HEK293 (cell line): ENCODE data around the gene PP2D1.
A peak's percentile ranks its signal among the peaks of the same experiment; 100 is the strongest.

Experiments used
- CTCF ChIA-PET: fragments of 350-600 bp; formaldehyde crosslinking; extraction: SDS; loops from one replicate; lab custom pipeline; 2021; ENCODE audit warnings: antibody characterized with exemption; lab: Yijun Ruan, JAX
- POLR2A ChIA-PET: fragments of 300-600 bp; formaldehyde crosslinking; extraction: SDS; loops from one replicate; lab custom pipeline; 2020; ENCODE audit warnings: antibody characterized with exemption, inconsistent platforms; lab: Yijun Ruan, JAX
- H3K27ac ChIP-seq: fragments of 200-500 bp; sonication (Bioruptor generic); 2 replicates; pipeline ENCODE4 v1.5.1; 2014; ENCODE audit warnings: low read depth, low read length, control low read depth, inconsistent platforms; ENCODE audit errors: extremely low read depth
- H3K36me3 ChIP-seq, 2 experiments: fragments of 200-500 bp in 1 of 2; sonication (Bioruptor generic) in 1 of 2; 1 replicate in 1 of 2; 2 replicates in 1 of 2; pipeline ENCODE4 v1.5.1; 2014 to 2017; ENCODE audit warnings: inconsistent platforms in 2 of 2, low read length in 2 of 2; ENCODE audit not compliant: control insufficient read depth in 2 of 2, insufficient read depth in 1 of 2
- H3K4me1 ChIP-seq: fragments of 200-500 bp; sonication (Bioruptor generic); 2 replicates; pipeline ENCODE4 v1.5.1; 2014; ENCODE audit warnings: mild to moderate bottlenecking, low read length, inconsistent platforms; ENCODE audit not compliant: control insufficient read depth, insufficient read depth
- H3K4me3 ChIP-seq: 2 replicates; pipeline ENCODE4 v1.5.1; 2011; ENCODE audit warnings: low read depth, mild to moderate bottlenecking, control low read depth, low read length, moderate library complexity
- H3K9me3 ChIP-seq: fragments of 200-500 bp; sonication (Bioruptor generic); 2 replicates; pipeline ENCODE4 v1.5.1; 2014; ENCODE audit warnings: low read depth, low read length, inconsistent platforms; ENCODE audit not compliant: control insufficient read depth, insufficient read depth
- BCL11A ChIP-seq: fragments of 450-650 bp; formaldehyde crosslinking; IDR thresholded peaks from 2 replicates; pipeline ENCODE4 v1.5.1; 2016; ENCODE audit warnings: low read depth, missing biosample characterization, missing genetic modification characterization
- FEZF1 ChIP-seq: fragments of 450-650 bp; formaldehyde crosslinking; IDR thresholded peaks from 2 replicates; pipeline ENCODE4 v1.5.1; 2016; ENCODE audit warnings: missing biosample characterization, missing genetic modification characterization
- INSM2 ChIP-seq: fragments of 450-650 bp; formaldehyde crosslinking; IDR thresholded peaks from 2 replicates; pipeline ENCODE4 v1.5.1; 2016; ENCODE audit warnings: missing biosample characterization, missing genetic modification characterization
- KLF9 ChIP-seq: fragments of 450-650 bp; formaldehyde crosslinking; IDR thresholded peaks from 2 replicates; pipeline ENCODE4 v1.5.1; 2016; ENCODE audit warnings: missing biosample characterization, missing genetic modification characterization, low read depth
- SP2 ChIP-seq: fragments of 450-650 bp; formaldehyde crosslinking; IDR thresholded peaks from 2 replicates; pipeline ENCODE4 v1.5.1; 2016; ENCODE audit warnings: missing biosample characterization, missing genetic modification characterization
- SP3 ChIP-seq: fragments of 450-650 bp; formaldehyde crosslinking; IDR thresholded peaks from 2 replicates; pipeline ENCODE4 v1.5.1; 2016; ENCODE audit warnings: missing biosample characterization, missing genetic modification characterization
- WT1 ChIP-seq: fragments of 450-650 bp; formaldehyde crosslinking; IDR thresholded peaks from 2 replicates; pipeline ENCODE4 v1.5.1; 2016; ENCODE audit warnings: missing biosample characterization, missing genetic modification characterization
- ZFHX2 ChIP-seq: fragments of 450-650 bp; formaldehyde crosslinking; conservative IDR thresholded peaks from 2 replicates; pipeline ENCODE4 v1.5.1; 2016; ENCODE audit warnings: missing biosample characterization, missing genetic modification characterization
- ZFP37 ChIP-seq: fragments of 450-650 bp; formaldehyde crosslinking; IDR thresholded peaks from 2 replicates; pipeline ENCODE4 v1.5.1; 2016; ENCODE audit warnings: missing biosample characterization, missing genetic modification characterization
- ZIC2 ChIP-seq: fragments of 450-650 bp; formaldehyde crosslinking; IDR thresholded peaks from 2 replicates; pipeline ENCODE4 v1.5.1; 2016; ENCODE audit warnings: missing biosample characterization, missing genetic modification characterization
- ZNF175 ChIP-seq: fragments of 450-650 bp; formaldehyde crosslinking; IDR thresholded peaks from 2 replicates; pipeline ENCODE4 v1.5.1; 2016; ENCODE audit warnings: missing biosample characterization, missing genetic modification characterization
- ZNF341 ChIP-seq: fragments of 450-650 bp; formaldehyde crosslinking; IDR thresholded peaks from 2 replicates; pipeline ENCODE4; 2016; ENCODE audit warnings: low read depth, missing biosample characterization, missing genetic modification characterization
- ZNF423 ChIP-seq: fragments of 450-650 bp; formaldehyde crosslinking; IDR thresholded peaks from 2 replicates; pipeline ENCODE4 v1.5.1; 2016; ENCODE audit warnings: missing biosample characterization, missing genetic modification characterization
- ZNF548 ChIP-seq: fragments of 450-650 bp; formaldehyde crosslinking; IDR thresholded peaks from 2 replicates; pipeline ENCODE4 v1.5.1; 2016; ENCODE audit warnings: missing biosample characterization, missing genetic modification characterization
- ZNF560 ChIP-seq: fragments of 450-650 bp; formaldehyde crosslinking; IDR thresholded peaks from 2 replicates; pipeline ENCODE4 v1.5.1; 2017; ENCODE audit warnings: missing biosample characterization, missing genetic modification characterization, borderline replicate concordance
- ZNF610 ChIP-seq: fragments of 450-650 bp; formaldehyde crosslinking; IDR thresholded peaks from 2 replicates; pipeline ENCODE4 v1.5.1; 2016; ENCODE audit warnings: missing biosample characterization, missing genetic modification characterization, borderline replicate concordance
- ZNF843 ChIP-seq: fragments of 450-650 bp; formaldehyde crosslinking; IDR thresholded peaks from 2 replicates; pipeline ENCODE4 v1.5.1; 2016; ENCODE audit warnings: missing biosample characterization, missing genetic modification characterization
- TF ChIP-seq, protein P1 (sequence below): fragments of 450-650 bp; formaldehyde crosslinking; optimal IDR thresholded peaks from 2 replicates; pipeline ENCODE3; 2016; ENCODE audit warnings: missing biosample characterization, mild to moderate bottlenecking, missing genetic modification characterization
- TF ChIP-seq, protein P2 (sequence below): fragments of 450-650 bp; formaldehyde crosslinking; IDR thresholded peaks from 2 replicates; pipeline ENCODE4 v1.5.1; 2016; ENCODE audit warnings: missing biosample characterization, missing genetic modification characterization
- TF ChIP-seq, protein P3 (sequence below): sonication (generic); formaldehyde crosslinking; IDR thresholded peaks from 2 replicates; pipeline ENCODE4 v1.8.1; 2022; ENCODE audit warnings: mild to moderate bottlenecking, moderate library complexity, missing genetic modification reagents
- TF ChIP-seq, protein P4 (sequence below): fragments of 450-650 bp; formaldehyde crosslinking; IDR thresholded peaks from 2 replicates; pipeline ENCODE4 v1.5.1; 2016; ENCODE audit warnings: missing biosample characterization, missing genetic modification characterization
- TF ChIP-seq, protein P5 (sequence below): fragments of 450-650 bp; IDR thresholded peaks from 2 replicates; pipeline ENCODE4 v1.5.1; 2018; ENCODE audit warnings: missing biosample characterization, mild to moderate bottlenecking, missing genetic modification characterization

PP2D1 gene

GRCh38 chr3:20041197-20041780, 29.2 kb upstream of the PP2D1 start (continued):
- TF ChIP-seq, protein P1, sequence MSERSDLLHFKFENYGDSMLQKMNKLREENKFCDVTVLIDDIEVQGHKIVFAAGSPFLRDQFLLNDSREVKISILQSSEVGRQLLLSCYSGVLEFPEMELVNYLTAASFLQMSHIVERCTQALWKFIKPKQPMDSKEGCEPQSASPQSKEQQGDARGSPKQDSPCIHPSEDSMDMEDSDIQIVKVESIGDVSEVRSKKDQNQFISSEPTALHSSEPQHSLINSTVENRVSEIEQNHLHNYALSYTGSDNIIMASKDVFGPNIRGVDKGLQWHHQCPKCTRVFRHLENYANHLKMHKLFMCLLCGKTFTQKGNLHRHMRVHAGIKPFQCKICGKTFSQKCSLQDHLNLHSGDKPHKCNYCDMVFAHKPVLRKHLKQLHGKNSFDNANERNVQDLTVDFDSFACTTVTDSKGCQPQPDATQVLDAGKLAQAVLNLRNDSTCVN = no peak
- TF ChIP-seq ZNF548 = no peak

- H3K27ac ChIP-seq = peak overlapping the region; percentile 99
- POLR2A ChIA-PET = interaction anchor here (0.7 to 1.3 kb wide), 4 partner anchors 11 to 145 kb away, joined by 3 to 8 read pairs (median 4); no protein-coding TSS in a partner anchor
- TF ChIP-seq ZNF610 (tag by site-specific recombination) (0 out of 2 replicates have a peak, but pooled peaks have one; percentile 58), ZNF423 (tag by site-specific recombination) (peak; percentile 92), ZNF341 (tag by site-specific recombination) (peak; percentile 48), ZNF175 (tag by site-specific recombination) (no peak), INSM2 (tag by site-specific recombination) (peak; percentile 38; the same call in 1 of the 2 replicates), SP2 (tag by site-specific recombination) (peak; percentile 71), BCL11A (tag by site-specific recombination) (peak; percentile 48; the same call in 1 of the 2 replicates), FEZF1 (tag by site-specific recombination) (peak; percentile 24; the same call in 1 of the 2 replicates), ZFHX2 (peak; percentile 72), KLF9 (tag by site-specific recombination) (no peak; the same call in 1 of the 2 replicates), ZNF560 (tag by site-specific recombination) (no peak), ZIC2 (tag by site-specific recombination) (peak; percentile 70), SP3 (tag by site-specific recombination) (peak; percentile 17), ZNF843 (tag by site-specific recombination) (0 out of 2 replicates have a peak, but pooled peaks have one; percentile 42), ZFP37 (tag by site-specific recombination) (0 out of 2 replicates have a peak, but pooled peaks have one; percentile 37), WT1 (tag by site-specific recombination) (peak; percentile 39; the same call in 1 of the 2 replicates)
- TF ChIP-seq, protein P1 = peak; percentile 77
- TF ChIP-seq, protein P2, sequence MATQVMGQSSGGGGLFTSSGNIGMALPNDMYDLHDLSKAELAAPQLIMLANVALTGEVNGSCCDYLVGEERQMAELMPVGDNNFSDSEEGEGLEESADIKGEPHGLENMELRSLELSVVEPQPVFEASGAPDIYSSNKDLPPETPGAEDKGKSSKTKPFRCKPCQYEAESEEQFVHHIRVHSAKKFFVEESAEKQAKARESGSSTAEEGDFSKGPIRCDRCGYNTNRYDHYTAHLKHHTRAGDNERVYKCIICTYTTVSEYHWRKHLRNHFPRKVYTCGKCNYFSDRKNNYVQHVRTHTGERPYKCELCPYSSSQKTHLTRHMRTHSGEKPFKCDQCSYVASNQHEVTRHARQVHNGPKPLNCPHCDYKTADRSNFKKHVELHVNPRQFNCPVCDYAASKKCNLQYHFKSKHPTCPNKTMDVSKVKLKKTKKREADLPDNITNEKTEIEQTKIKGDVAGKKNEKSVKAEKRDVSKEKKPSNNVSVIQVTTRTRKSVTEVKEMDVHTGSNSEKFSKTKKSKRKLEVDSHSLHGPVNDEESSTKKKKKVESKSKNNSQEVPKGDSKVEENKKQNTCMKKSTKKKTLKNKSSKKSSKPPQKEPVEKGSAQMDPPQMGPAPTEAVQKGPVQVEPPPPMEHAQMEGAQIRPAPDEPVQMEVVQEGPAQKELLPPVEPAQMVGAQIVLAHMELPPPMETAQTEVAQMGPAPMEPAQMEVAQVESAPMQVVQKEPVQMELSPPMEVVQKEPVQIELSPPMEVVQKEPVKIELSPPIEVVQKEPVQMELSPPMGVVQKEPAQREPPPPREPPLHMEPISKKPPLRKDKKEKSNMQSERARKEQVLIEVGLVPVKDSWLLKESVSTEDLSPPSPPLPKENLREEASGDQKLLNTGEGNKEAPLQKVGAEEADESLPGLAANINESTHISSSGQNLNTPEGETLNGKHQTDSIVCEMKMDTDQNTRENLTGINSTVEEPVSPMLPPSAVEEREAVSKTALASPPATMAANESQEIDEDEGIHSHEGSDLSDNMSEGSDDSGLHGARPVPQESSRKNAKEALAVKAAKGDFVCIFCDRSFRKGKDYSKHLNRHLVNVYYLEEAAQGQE (tag by site-specific recombination) = no peak
- TF ChIP-seq, protein P3, sequence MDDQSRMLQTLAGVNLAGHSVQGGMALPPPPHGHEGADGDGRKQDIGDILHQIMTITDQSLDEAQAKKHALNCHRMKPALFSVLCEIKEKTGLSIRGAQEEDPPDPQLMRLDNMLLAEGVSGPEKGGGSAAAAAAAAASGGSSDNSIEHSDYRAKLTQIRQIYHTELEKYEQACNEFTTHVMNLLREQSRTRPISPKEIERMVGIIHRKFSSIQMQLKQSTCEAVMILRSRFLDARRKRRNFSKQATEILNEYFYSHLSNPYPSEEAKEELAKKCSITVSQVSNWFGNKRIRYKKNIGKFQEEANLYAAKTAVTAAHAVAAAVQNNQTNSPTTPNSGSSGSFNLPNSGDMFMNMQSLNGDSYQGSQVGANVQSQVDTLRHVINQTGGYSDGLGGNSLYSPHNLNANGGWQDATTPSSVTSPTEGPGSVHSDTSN (CRISPR knock-in tag) = no peak
- TF ChIP-seq, protein P4, sequence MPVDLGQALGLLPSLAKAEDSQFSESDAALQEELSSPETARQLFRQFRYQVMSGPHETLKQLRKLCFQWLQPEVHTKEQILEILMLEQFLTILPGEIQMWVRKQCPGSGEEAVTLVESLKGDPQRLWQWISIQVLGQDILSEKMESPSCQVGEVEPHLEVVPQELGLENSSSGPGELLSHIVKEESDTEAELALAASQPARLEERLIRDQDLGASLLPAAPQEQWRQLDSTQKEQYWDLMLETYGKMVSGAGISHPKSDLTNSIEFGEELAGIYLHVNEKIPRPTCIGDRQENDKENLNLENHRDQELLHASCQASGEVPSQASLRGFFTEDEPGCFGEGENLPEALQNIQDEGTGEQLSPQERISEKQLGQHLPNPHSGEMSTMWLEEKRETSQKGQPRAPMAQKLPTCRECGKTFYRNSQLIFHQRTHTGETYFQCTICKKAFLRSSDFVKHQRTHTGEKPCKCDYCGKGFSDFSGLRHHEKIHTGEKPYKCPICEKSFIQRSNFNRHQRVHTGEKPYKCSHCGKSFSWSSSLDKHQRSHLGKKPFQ (tag by site-specific recombination) = no peak
- TF ChIP-seq, protein P5, sequence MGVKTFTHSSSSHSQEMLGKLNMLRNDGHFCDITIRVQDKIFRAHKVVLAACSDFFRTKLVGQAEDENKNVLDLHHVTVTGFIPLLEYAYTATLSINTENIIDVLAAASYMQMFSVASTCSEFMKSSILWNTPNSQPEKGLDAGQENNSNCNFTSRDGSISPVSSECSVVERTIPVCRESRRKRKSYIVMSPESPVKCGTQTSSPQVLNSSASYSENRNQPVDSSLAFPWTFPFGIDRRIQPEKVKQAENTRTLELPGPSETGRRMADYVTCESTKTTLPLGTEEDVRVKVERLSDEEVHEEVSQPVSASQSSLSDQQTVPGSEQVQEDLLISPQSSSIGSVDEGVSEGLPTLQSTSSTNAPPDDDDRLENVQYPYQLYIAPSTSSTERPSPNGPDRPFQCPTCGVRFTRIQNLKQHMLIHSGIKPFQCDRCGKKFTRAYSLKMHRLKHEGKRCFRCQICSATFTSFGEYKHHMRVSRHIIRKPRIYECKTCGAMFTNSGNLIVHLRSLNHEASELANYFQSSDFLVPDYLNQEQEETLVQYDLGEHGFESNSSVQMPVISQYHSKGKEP (tag by site-specific recombination) = peak; percentile 40; the same call in 1 of the 2 replicates
Observed at GRCh38 chr3:20040548-20041196, 28.6 kb upstream of the PP2D1 start.

More at GRCh38 chr3:20040548-20041196, 28.6 kb upstream of the PP2D1 start:
- peak overlapping the region; percentile 76 for H3K4me3 ChIP-seq
- CTCF ChIA-PET = interaction anchor here (0.6 to 1.0 kb wide), 5 partner anchors 91 to 513 kb away, joined by 3 to 4 read pairs (median 3); no protein-coding TSS in a partner anchor
- no peaks in the 10 kb centered on the region for H3K36me3 ChIP-seq
- H3K4me1 ChIP-seq = peaks cover 19% of the 10 kb centered on the region
- no peaks in the 10 kb centered on the region for H3K9me3 ChIP-seq
